Kidney (tissue), 14 donors: ENCODE results near the gene KAT8. TPM values are rescaled to one million over a fixed set of nuclear protein-coding genes. Genes with fewer than 3 reads are reported as not detected.
"Not testable (repeated sequence)": the region's sequence is repeated elsewhere in the genome, so short reads cannot be mapped to it uniquely, and the experiment has no call there.

Experiments used
- DNase-seq, 5 donors: peaks; one replicate each; pipeline ENCODE4 v3.0.0-alpha.2; 2013 to 2020
- FAIRE-seq: peaks from 2 replicates; lab custom pipeline; 2012; peaks lifted over from hg19 to GRCh38; lab: Jason Lieb, UNC
- H3K27ac ChIP-seq, 2 donors: one replicate each; pipeline ENCODE4 v1.7.0; 2013; ENCODE audit warnings: low read depth in 2 of 2, low read length in 2 of 2, inconsistent platforms in 1 of 2
- H3K27me3 ChIP-seq: one replicate; pipeline ENCODE4 v1.7.1; 2013; ENCODE audit warnings: low read length, inconsistent platforms; ENCODE audit not compliant: control insufficient read depth, insufficient read depth
- H3K36me3 ChIP-seq, 3 donors: one replicate each; pipeline versions ENCODE4 v1.7.0 to v1.7.1; 2013; ENCODE audit warnings: low read length in 3 of 3, control low read depth in 1 of 3, inconsistent platforms in 1 of 3; ENCODE audit not compliant: insufficient read depth in 3 of 3, control insufficient read depth in 2 of 3
- H3K4me1 ChIP-seq, 3 donors: one replicate each; pipeline versions ENCODE4 v1.7.0 to v1.7.1; 2013; ENCODE audit warnings: low read length in 3 of 3, inconsistent platforms in 1 of 3, low read depth in 1 of 3; ENCODE audit not compliant: control insufficient read depth in 2 of 3, insufficient read depth in 2 of 3
- H3K4me3 ChIP-seq, 3 donors: one replicate each; pipeline versions ENCODE4 v1.7.0 to v1.8.1; 2013; ENCODE audit warnings: low read length in 3 of 3, control low read depth in 1 of 3, inconsistent platforms in 1 of 3
- H3K9ac ChIP-seq, 3 donors: one replicate each; pipeline versions ENCODE4 v1.7.0 to v1.7.1; 2013; ENCODE audit warnings: low read length in 3 of 3, control low read depth in 1 of 3, inconsistent platforms in 1 of 3
- H3K9me3 ChIP-seq, 3 donors: one replicate each; pipeline versions ENCODE4 v1.7.0 to v1.7.1; 2013; ENCODE audit warnings: low read length in 3 of 3, control low read depth in 1 of 3, inconsistent platforms in 1 of 3; ENCODE audit not compliant: control insufficient read depth in 2 of 3, insufficient read depth in 1 of 3
- intact Hi-C: fragments of 100-400 bp; cut with DNase I; formaldehyde crosslinking; loops from one replicate; pipeline ENCODE4 v1.11.1; 2022
- polyA plus RNA-seq: library from polyadenylated mRNA; stranded (reverse); fragments of 350-450 nt; fragmentation: Illumina TruSeq; extraction: RNeasy Lipid Tissue Mini Kit (QIAGEN cat#74804); gene quantifications from one replicate; pipeline ENCODE4 v1.2.3, GENCODE V29; 2014; ENCODE audit warnings: low read depth, low replicate concordance; ENCODE audit not compliant: insufficient read depth
- total RNA-seq: library from RNA; stranded (reverse); fragmentation: NEBNext Ultra II Directional; extraction: Animal tissue kit (Norgen Biotek cat#: 25700); gene quantifications from one replicate; pipeline ENCODE4 v1.2.1, GENCODE V29; 2021
- TF ChIP-seq, protein P1 (sequence below): IDR thresholded peaks from 3 replicates; pipeline ENCODE4 v1.5.1; 2012; ENCODE audit warnings: mild to moderate bottlenecking, moderate library complexity, borderline replicate concordance; ENCODE audit not compliant: insufficient read depth; ENCODE audit errors: extremely low read depth
- donor health status: control.
- donor health status: control.
- donor health status: control.
- donor health status: control.
- donor health status: control.
- donor health status: DM: yes; HTN: yes; CAD: no.
- donor health status: Normal renal cell carcinoma (clear cell type).

KAT8 gene
- total and polyA plus RNA-seq, 2 donors from 2014 or later = 40.9 to 83.8 TPM

DNA sequence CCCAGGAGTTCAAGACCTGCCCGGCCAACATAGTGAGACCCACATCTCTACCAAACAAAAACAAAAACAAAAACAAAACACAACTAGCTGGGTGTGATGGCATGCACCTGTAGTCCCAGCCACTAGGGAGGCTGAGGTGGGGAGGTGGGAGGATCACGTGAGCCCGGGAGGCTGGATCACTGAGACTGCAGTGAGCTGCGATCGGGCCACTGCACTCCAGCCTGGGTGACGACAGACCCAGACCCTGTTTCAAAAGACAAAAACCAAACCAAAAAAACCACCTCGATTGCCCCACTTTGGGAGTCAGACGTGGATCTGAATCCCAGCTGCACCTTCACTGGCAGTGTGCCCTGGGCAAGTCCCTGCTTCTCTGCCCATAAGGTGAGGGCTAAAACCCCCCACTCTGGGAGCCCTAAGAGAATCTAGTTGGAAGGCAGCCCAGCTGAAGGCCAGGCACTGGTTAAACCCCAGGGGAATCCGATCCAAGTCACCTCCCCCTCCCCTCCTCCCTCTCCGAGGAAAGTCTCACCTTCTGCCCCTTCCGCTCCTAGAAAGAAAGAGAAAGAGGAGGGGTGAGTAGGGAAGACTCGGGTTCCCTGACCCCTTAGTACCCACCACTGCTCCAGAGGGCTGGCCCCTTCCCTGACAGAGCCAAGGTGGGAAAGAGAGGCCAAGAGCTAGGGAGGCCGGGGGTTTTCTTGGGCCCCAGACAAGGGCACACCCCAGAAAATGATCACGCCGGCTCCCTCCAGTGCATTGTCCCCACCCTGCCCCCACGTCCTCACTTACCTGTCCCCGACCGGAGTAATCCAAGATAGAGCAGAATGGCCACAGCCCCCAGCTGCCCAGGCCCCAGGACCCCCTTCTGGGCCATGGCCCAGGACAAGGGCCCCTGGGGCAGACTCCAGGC lies 17.4 kb downstream of the KAT8 start:
- FAIRE-seq = no peak
- H3K4me3 ChIP-seq = peak overlapping the region; percentile 42 to 91 (median 87)
- peaks cover 0 to 24% (median 3%) of the 10 kb centered on the region in 3 donors for H3K36me3 ChIP-seq
- peak in 4 of 5 donors; percentile 72 to 83 (median 82) for DNase-seq
- peak overlapping the region; percentile 4 to 97 (median 20) for H3K9ac ChIP-seq
- H3K9me3 ChIP-seq = no peaks in the 10 kb centered on the region
- TF ChIP-seq, protein P1, sequence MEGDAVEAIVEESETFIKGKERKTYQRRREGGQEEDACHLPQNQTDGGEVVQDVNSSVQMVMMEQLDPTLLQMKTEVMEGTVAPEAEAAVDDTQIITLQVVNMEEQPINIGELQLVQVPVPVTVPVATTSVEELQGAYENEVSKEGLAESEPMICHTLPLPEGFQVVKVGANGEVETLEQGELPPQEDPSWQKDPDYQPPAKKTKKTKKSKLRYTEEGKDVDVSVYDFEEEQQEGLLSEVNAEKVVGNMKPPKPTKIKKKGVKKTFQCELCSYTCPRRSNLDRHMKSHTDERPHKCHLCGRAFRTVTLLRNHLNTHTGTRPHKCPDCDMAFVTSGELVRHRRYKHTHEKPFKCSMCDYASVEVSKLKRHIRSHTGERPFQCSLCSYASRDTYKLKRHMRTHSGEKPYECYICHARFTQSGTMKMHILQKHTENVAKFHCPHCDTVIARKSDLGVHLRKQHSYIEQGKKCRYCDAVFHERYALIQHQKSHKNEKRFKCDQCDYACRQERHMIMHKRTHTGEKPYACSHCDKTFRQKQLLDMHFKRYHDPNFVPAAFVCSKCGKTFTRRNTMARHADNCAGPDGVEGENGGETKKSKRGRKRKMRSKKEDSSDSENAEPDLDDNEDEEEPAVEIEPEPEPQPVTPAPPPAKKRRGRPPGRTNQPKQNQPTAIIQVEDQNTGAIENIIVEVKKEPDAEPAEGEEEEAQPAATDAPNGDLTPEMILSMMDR = no peak
- H3K27ac ChIP-seq = peak overlapping the region; percentile 90 to 94
- H3K27me3 ChIP-seq = no peaks in the 10 kb centered on the region
- intact Hi-C loops = no loop called here
- H3K4me1 ChIP-seq = peaks cover 0 to 39% (median 21%) of the 10 kb centered on the region in 3 donors

DNA sequence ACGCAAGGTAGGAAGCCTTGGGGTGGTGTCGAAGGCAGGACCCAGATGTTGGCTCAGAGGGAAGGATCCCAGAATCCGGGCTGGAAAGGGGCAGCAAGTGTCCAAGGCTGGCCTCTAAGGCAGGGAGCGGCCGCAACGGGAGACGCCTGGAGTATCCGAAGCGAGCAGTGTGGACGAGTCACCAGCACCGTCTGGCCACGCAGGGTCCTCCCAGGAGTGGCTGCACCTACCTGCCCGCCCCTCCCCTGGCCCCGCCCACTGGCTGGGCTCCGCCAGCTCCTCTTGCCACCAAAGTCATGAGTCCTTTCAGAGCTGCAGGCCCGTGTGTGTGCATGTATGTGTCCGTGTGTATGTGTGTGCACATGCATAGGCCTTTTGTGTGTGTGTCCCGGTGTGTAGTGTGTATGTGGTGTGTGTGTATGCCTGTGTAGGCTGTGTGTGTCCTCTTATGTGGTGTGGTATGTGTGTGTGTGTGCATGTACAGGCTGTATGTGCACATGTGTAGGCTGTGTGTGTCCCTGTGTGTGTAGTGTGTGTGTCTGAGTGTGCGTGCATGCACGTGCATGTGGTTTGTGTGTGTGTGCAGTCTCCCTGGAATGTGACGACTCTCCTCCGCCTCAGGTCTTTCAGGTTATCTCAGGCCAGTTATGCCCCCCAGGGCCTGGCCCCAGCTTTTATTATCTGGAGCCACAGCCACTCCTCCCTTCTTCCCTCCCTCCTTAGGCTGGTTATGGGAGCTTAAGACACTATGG lies 18.2 kb downstream of the KAT8 start, which contains the start of gene PRSS8:
TSS of gene PRSS8 (minus strand) at position 193 of the 752 bp plus-strand sequence. CDS start 229 bp downstream, outside the sequence.
- Histone ChIP-seq H3K27me3 (no peaks in the 10 kb centered on the region), H3K27ac (peak within 1 kb of the TSS; percentile 90 to 94), H3K36me3 (peaks cover 0 to 20% (median 0%) of the 10 kb centered on the region in 3 donors), H3K4me1 (peaks cover 0 to 34% (median 21%) of the 10 kb centered on the region in 3 donors), H3K4me3 (peak within 1 kb of the TSS; percentile 42 to 91 (median 87)), H3K9ac (peak within 1 kb of the TSS; percentile 4 to 97 (median 20)), H3K9me3 (no peaks in the 10 kb centered on the region)
- TF ChIP-seq, protein P1 = no peak
- DNase-seq (peak; percentile 70 to 95 (median 80)), FAIRE-seq (no peak)
- intact Hi-C loops = no loop called here

- Histone ChIP-seq H3K27me3 (no peaks in the 10 kb centered on the region), H3K9ac (peak overlapping the region in 1 of 3 donors; percentile 30), H3K4me3 (peak overlapping the region in 1 of 3 donors; percentile 87), H3K9me3 (no peaks in the 10 kb centered on the region), H3K36me3 (peaks cover 0 to 19% (median 0%) of the 10 kb centered on the region in 3 donors), H3K4me1 (peaks cover 0 to 35% (median 19%) of the 10 kb centered on the region in 3 donors), H3K27ac (peak overlapping the region in 1 of 2 donors; percentile 94)
- FAIRE-seq (no peak), DNase-seq (no peak)
- intact Hi-C loops = no loop called here
- TF ChIP-seq, protein P1 = no peak
Observed at GRCh38 chr16:31136287-31136662, 18.8 kb downstream of the KAT8 start.

- H3K27ac ChIP-seq, intact Hi-C loops, H3K9ac ChIP-seq, DNase-seq, H3K4me3 ChIP-seq, FAIRE-seq, H3K27me3 ChIP-seq, H3K9me3 ChIP-seq: not testable (repeated sequence)
- Histone ChIP-seq H3K36me3 (peaks cover 0 to 12% (median 0%) of the 10 kb centered on the region in 3 donors), H3K4me1 (peaks cover 0 to 33% (median 20%) of the 10 kb centered on the region in 3 donors)
Observed at GRCh38 chr16:31136822-31137499, 19.5 kb downstream of the KAT8 start.
